GM21723 (cell line): ENCODE results near the gene ATF6.
"Not testable (repeated sequence)": the region's sequence is repeated elsewhere in the genome, so short reads cannot be mapped to it uniquely, and the experiment has no call there.

Experiments
- ATAC-seq: cut with Tn5 transposase; IDR thresholded peaks from one replicate; pipeline ENCODE4 v1.9.1; 2021; ENCODE audit warnings: mild to moderate bottlenecking, moderate library complexity; ENCODE audit not compliant: unreplicated experiment

ATF6 gene

DNA sequence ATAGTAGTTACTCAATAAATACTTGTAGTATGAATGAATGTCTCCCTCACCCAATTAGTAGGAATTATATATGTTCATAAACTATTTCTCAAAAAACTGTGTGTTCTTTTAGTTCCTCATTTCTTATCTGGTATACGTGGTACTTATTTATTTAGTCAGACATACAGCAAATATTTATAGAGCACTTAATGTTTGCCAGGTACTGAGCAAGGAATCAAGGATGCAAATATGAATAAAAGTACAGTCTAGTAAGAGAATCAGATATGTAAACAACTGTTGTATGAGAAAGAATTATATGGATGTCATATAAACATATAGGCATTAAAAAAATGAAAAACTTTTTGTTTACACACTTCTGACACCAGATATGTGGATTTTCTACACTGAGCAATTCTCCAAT, 58.5 kb downstream of the ATF6 start:
- no peak for ATAC-seq

DNA sequence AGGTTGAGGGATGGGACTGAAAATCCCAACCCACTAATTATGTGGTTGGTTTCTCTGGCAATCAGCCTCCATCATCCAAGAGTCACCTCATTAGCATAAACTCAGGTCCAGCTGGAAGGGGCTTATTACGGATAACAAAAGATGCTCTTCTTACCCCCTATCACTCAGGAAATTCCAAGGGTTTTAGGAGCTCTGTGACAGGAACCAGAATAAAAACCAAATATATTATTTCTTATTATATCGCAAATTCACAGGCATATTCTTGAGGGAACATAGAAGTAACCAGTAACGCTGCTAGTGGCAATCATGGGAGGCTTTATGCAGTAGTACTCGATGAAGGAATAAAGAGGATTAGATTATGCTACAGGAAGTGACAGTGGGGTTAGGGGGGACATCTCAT, 59.7 kb downstream of the ATF6 start:
- ATAC-seq = no peak

DNA sequence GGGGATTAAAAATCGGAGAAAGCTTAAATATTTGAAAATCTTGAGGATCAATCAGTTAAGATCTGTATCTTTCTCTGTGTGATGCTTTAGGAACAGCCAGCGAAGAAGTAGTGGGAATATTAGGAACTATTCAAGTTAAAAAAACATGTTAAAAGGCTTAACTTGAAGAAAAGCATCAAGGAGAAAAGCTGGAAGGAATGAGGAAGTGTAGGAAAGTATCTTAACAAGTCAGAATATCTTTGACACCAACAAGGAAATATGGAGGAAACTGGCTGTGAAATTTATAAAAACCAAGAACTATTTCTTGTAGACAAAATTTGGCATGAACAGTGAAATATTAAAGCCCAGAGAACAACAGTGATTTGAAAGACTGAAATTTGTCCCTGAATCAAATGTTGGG, 60.4 kb downstream of the ATF6 start:
- no peak for ATAC-seq

DNA sequence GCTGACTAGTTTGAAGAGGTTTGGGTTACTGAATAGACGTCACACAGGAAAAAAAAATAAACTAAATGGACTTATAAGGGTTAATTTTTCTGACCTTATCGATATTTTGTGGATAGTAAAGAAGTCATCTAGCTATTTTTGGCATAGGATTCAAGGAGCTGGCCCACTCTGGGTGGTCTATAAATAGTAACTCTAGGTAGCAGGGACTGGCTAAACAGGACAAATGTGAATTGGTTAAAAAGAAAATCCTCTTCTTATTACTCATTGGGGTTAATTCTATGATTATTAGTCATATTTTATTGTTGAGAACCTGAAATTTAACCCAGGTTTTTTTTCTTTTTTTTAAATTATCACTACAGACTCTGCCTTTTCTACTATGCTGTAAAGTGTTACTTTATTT, 61.7 kb downstream of the ATF6 start:
- ATAC-seq = no peak

- not testable (repeated sequence) for ATAC-seq
Observed at GRCh38 chr1:161832299-161832907, 66.3 kb downstream of the ATF6 start.

DNA sequence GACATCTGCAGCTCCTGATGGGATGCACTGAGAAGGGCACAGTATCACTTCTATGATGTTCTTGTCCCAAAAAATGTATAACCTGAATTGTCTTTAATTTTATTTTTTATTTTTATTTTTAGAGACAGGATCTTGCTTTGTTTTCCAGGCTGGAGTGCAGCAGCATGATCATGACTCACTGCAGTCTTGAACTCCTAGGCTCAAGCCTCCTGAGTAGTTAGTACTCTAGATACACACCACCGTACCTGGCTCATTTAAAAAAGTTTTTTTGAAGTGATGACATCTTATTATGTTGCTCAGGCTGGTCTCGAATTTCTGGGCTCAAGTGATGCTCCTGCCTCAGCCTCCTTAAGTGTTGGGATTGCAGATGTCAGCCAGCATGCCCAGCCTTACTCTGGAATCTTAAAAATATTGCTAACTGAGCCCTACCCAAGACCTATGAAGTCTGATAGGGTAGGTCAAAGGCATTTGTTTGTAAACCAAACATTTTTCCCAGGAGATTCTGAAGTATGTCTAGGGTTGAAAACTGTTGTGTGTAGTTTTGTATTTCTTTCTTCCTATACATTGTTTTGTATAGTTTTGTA, 68.9 kb downstream of the ATF6 start:
- no peak for ATAC-seq

- ATAC-seq = no peak
Observed at GRCh38 chr1:161836018-161836417, 69.9 kb downstream of the ATF6 start.

GRCh38 chr1:161838362-161838761, 72.2 kb downstream of the ATF6 start:
- ATAC-seq = no peak

DNA sequence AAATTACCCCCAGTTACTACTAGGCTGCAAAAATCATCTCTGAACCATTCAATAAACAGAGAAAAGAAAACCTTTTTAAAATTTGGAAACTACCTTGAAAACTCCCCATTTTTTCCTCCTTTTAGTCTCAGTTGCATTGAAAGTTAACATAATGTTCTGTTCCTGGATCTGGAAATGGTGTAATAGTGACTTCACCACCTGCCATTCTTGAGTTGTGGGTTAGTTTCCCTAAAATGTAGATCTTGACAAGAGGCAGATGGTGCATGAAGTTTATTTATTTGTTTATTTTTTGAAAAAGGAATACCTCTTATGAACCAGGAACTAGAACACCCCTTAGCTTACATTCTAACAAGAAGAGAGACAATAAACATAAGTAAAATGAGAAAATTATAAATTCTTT, 72.8 kb downstream of the ATF6 start:
- no peak for ATAC-seq

DNA sequence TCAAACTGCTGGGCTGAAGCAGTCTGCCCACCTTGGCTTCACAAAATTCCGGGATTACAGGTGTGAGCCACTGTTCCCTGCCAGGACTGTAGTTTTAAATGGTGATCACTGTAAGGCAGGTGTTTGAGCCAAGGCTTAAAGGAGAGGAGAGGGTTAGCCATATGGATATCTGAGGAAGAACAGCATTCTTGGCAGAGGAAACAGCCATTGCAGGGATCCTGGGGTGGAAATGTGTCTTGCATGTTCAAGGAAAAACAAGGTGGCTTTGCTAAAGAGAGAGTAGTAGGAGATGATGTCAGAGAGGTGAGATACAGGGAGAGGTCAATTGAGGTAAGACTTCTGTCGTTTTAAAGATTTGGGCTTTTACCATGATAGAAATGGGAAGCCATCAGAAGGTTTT, 73.5 kb downstream of the ATF6 start:
- ATAC-seq = no peak

- ATAC-seq = no peak
Observed at GRCh38 chr1:161840363-161840762, 74.2 kb downstream of the ATF6 start.

- ATAC-seq = no peak
Observed at GRCh38 chr1:161843156-161843555, 77.0 kb downstream of the ATF6 start.

GRCh38 chr1:161844696-161845095, 78.6 kb downstream of the ATF6 start:
- no peak for ATAC-seq

DNA sequence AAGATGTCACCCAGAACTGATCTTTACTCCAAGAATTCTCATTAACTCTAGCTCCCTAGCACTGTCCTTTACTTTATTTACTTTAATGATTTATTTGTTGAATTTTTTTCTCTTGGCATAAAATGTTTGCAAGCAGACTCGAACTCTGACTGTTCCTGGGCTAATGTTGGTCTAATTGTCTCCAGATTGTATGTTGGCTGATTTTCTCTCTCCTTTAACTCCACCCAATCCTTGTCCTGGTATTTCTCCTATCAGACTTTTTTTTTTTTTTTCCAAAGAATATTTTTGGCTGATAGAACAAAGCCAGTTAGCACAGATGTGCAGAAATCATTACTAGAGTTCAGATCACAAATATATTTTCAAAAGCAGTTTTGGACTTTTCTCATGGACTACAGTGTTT, 82.6 kb downstream of the ATF6 start:
- ATAC-seq = no peak

- ATAC-seq = no peak
Observed at GRCh38 chr1:161849518-161849917, 83.4 kb downstream of the ATF6 start.

GRCh38 chr1:161855260-161855659, 89.1 kb downstream of the ATF6 start:
- no peak for ATAC-seq

DNA sequence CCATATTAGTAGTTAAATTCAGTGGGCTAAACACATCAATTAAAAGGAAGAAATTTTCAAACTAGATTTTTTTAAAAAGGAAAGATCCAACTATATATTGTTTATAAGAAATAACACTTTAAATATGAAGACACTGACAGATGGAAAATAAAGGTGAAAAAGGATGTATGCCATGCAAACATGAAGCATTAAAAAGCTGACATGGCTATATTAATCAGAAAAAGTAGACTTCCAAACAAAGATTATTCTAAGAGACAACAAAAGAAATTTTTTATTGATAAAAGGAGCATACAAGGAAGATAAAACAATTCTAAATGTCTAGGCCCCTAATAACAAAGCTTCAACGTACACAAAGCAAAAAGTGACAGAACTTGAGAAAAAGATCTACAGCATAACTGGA, 92.2 kb downstream of the ATF6 start:
- no peak for ATAC-seq

GRCh38 chr1:161863549-161863948, 97.4 kb downstream of the ATF6 start:
- ATAC-seq = no peak

GRCh38 chr1:161864577-161864976, 98.5 kb downstream of the ATF6 start:
- ATAC-seq = no peak

- ATAC-seq = no peak
Observed at GRCh38 chr1:161866241-161866640, 100.1 kb downstream of the ATF6 start.

GRCh38 chr1:161868832-161869231, 102.7 kb downstream of the ATF6 start:
- ATAC-seq = no peak

DNA sequence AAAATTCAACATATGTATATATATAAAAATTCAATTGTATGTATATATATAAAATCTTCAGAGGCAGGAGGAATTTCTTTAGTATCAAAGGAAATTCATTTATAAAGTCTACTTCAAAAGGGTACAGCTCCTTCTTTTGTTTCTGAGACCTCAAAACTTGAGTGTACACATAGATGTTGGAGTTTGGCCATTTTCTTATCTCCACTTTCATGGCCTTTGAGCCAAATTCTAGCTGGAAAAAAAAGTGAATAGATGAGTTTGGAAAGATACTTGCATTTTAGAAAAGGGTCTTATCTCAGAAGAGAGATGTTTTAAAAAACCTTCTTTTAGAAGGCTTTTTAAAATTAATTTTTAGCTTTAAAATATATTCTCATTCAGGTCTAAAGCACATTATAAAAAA, 103.2 kb downstream of the ATF6 start:
- no peak for ATAC-seq

- ATAC-seq = no peak
Observed at GRCh38 chr1:161872506-161872905, 106.4 kb downstream of the ATF6 start.
